ENCODE measurements around the gene PCSK9. TPM values are rescaled to one million over a fixed set of nuclear protein-coding genes. Genes with fewer than 3 reads are reported as not detected.

PCSK9 gene
- total RNA-seq, 4 donors from 2014 or later: 0.25 to 1.2 (median 0.69) TPM

DNA sequence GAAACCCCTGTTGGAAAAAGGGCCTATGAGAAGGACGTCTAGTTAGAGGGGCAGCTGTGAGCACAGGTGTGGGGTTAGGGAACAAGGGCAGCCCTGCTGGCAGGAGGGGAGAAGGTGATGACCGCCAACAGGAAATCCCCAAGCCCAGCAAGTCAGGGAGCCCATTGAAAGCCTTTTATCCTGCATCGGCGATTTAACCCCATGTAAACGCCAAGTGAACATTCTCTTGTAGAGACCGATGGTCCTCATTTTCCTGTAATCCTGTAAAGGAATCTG is 41.7 kb upstream of the PCSK9 start:
- no peak overlapping the region for H3K4me3 ChIP-seq (ENCODE audit: low read depth, poor library complexity, severe bottlenecking)
- TF ChIP-seq POLR2A (IDR thresholded peaks at IDR 0.05) (no peak), CTCF (IDR thresholded peaks at IDR 0.05) (no peak)
- 82 to 86% methylated on average over 6 of the region's 6 CpGs for WGBS, 2 donors
- no peak for DNase-seq (ENCODE audit: low spot score in 2 of 2)
- intact Hi-C loops (cut with DNase I; ENCODE audit: low total_unique reads): loop anchor here (10.0 kb wide), 2 partner anchors 53 to 503 kb away; no protein-coding TSS in a partner anchor

DNA sequence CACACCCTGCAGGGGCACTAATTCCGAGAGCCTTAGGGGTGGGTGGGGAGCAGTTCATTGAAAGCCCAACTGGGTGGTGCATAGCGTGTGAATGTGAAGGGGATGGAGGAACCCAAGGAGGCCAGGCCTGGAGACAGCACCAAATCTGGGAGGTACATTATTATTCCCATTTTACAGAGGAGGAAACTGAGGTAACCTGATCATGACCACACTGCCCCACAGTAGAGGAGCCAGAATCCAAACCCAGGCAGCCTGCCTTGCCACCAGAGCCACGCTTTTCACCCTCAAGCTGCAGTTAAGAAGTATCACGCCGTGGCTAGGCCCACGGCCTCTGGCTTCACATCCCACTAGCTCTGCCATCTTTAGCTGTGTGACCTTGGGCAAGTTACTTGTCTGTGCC is 41.2 kb upstream of the PCSK9 start:
- TF ChIP-seq POLR2A (IDR thresholded peaks at IDR 0.05): no peak
- no peak for TF ChIP-seq CTCF (IDR thresholded peaks at IDR 0.05)
- DNase-seq (ENCODE audit: low spot score in 2 of 2): no peak
- WGBS, 2 donors: 89 to 94% methylated on average over 6 of the region's 6 CpGs
- intact Hi-C loops (cut with DNase I; ENCODE audit: low total_unique reads): loop anchor here (10.0 kb wide), 2 partner anchors 53 to 503 kb away; no protein-coding TSS in a partner anchor
- no peak overlapping the region for H3K4me3 ChIP-seq (ENCODE audit: low read depth, poor library complexity, severe bottlenecking)

DNA sequence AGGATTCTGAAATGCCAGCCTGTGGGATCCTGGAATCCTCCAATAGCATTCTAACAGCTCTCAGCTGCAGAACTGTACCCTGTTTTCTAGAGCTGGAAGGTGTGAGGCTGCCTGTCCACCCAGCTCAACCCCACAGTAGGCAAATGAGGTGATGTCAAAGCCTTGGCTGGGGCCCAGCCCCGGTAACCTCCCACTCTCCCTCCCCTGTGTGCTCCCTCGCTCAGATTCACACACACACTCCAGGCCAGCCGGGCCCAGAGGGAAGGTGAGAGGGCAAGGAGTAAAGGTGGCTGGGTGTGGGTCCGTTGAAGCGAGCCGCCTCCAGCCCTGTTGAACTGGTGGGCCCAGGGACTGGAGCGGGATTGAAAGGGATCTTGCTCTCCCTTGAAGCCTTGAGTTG is 40.7 kb upstream of the PCSK9 start, which contains the start of gene BSND:
TSS of gene BSND (plus strand) at position 257 of the 400 bp plus-strand sequence. CDS start 254 bp downstream, outside the sequence.
- H3K4me3 ChIP-seq (ENCODE audit: low read depth, poor library complexity, severe bottlenecking): no peak within 1 kb of the TSS
- 67 to 74% methylated on average over 7 of the region's 7 CpGs for WGBS, 2 donors
- intact Hi-C loops (cut with DNase I; ENCODE audit: low total_unique reads): loop anchor here (10.0 kb wide), 2 partner anchors 54 to 504 kb away; no protein-coding TSS in a partner anchor
- TF ChIP-seq CTCF (IDR thresholded peaks at IDR 0.05) (no peak), POLR2A (IDR thresholded peaks at IDR 0.05) (no peak)
- DNase-seq (ENCODE audit: low spot score in 2 of 2): no peak

GRCh38 chr1:55000110-55001085 is 39.0 kb upstream of the PCSK9 start:
- 65 to 74% methylated on average over 8 of the region's 8 CpGs for WGBS, 2 donors
- intact Hi-C loops (cut with DNase I; ENCODE audit: low total_unique reads): no loop called here
- no peak overlapping the region for H3K4me3 ChIP-seq (ENCODE audit: low read depth, poor library complexity, severe bottlenecking)
- TF ChIP-seq POLR2A (IDR thresholded peaks at IDR 0.05) (no peak), CTCF (IDR thresholded peaks at IDR 0.05) (no peak)
- DNase-seq (ENCODE audit: low spot score in 2 of 2): no peak

GRCh38 chr1:55001311-55001710 is 38.0 kb upstream of the PCSK9 start:
- no peak overlapping the region for H3K4me3 ChIP-seq (ENCODE audit: low read depth, poor library complexity, severe bottlenecking)
- TF ChIP-seq POLR2A (IDR thresholded peaks at IDR 0.05) (no peak), CTCF (IDR thresholded peaks at IDR 0.05) (no peak)
- intact Hi-C loops (cut with DNase I; ENCODE audit: low total_unique reads): no loop called here
- no peak for DNase-seq (ENCODE audit: low spot score in 2 of 2)
- WGBS, 2 donors: 89 to 90% methylated on average over 4 of the region's 4 CpGs
